PC-9 (cell line): ENCODE results near the gene TAF4B. TPM values are rescaled to one million over a fixed set of nuclear protein-coding genes. Genes with fewer than 3 reads are reported as not detected.

Experiments
- BruUV-seq: library from RNA; stranded (reverse); fragments of 400-500 nt; replicated peaks from 2 replicates; lab custom pipeline; 2021; lab: Mats Ljungman, UMichigan
- CTCF ChIA-PET: fragments of 300-600 bp; sonication (Branson Sonifier 250); formaldehyde crosslinking; loops from one replicate; lab custom pipeline; 2022; ENCODE audit warnings: antibody characterized with exemption; lab: Charles Lee
- POLR2A ChIA-PET: fragments of 300-600 bp; sonication (Branson Sonifier 250); formaldehyde crosslinking; loops from one replicate; lab custom pipeline; 2022; ENCODE audit warnings: antibody characterized with exemption; ENCODE audit not compliant: unreplicated experiment; lab: Charles Lee
- DNase-seq, 2 experiments: peaks; one replicate each; pipeline versions ENCODE4 v3.0.0 to v3.0.0-alpha.2; 2015 to 2022; ENCODE audit warnings: mixed read lengths in 1 of 2
- H2AFZ ChIP-seq: fragments of 200-600 bp; sonication (generic); 2 replicates; pipeline ENCODE4 v1.8.1; 2017; ENCODE audit warnings: antibody characterized with exemption
- H3F3A ChIP-seq: fragments of 200-600 bp; sonication (generic); 2 replicates; pipeline ENCODE4 v1.8.1; 2017; ENCODE audit warnings: antibody characterized with exemption, mild to moderate bottlenecking, low read depth; ENCODE audit not compliant: insufficient read depth
- H3K27ac ChIP-seq: fragments of 200-600 bp; sonication (generic); 2 replicates; pipeline ENCODE4 v1.6.1; 2016; ENCODE audit warnings: mixed run types
- H3K27me3 ChIP-seq: fragments of 200-600 bp; sonication (generic); 2 replicates; pipeline ENCODE4 v1.6.1; 2016; ENCODE audit warnings: low read depth, mixed run types; ENCODE audit not compliant: insufficient read depth
- H3K36me3 ChIP-seq: fragments of 200-600 bp; sonication (generic); 2 replicates; pipeline ENCODE4 v1.6.1; 2016; ENCODE audit warnings: low read depth, mixed run types
- H3K4me1 ChIP-seq: fragments of 200-600 bp; sonication (generic); replicated peaks from 2 replicates; pipeline ENCODE4 v1.6.1; 2016; ENCODE audit warnings: mixed run types; ENCODE audit not compliant: insufficient read depth
- H3K4me2 ChIP-seq: fragments of 200-600 bp; sonication (generic); 2 replicates; pipeline ENCODE4 v1.6.1; 2017; ENCODE audit warnings: mixed run types
- H3K4me3 ChIP-seq: fragments of 200-600 bp; sonication (generic); 2 replicates; pipeline ENCODE4 v1.6.1; 2016; ENCODE audit warnings: mixed run types
- H3K79me2 ChIP-seq: fragments of 200-600 bp; sonication (generic); 2 replicates; pipeline ENCODE4 v1.6.1; 2017; ENCODE audit warnings: low read depth, mixed run types
- H3K9me2 ChIP-seq: fragments of 200-600 bp; sonication (generic); 2 replicates; pipeline ENCODE4 v1.8.1; 2017; ENCODE audit warnings: mild to moderate bottlenecking; ENCODE audit not compliant: insufficient read depth
- H3K9me3 ChIP-seq: fragments of 200-600 bp; sonication (generic); 2 replicates; pipeline ENCODE4 v1.8.1; 2016; ENCODE audit warnings: low read depth; ENCODE audit not compliant: insufficient read depth
- H4K20me1 ChIP-seq: fragments of 200-600 bp; sonication (generic); 2 replicates; pipeline ENCODE4 v1.8.1; 2017; ENCODE audit not compliant: insufficient read depth
- EZH2 ChIP-seq: fragments of 200-600 bp; sonication (generic); IDR thresholded peaks from 2 replicates; pipeline ENCODE4 v1.8.0; 2017; ENCODE audit warnings: antibody characterized with exemption, low read depth
- intact Hi-C: fragments of 100-400 bp; cut with micrococcal nuclease; formaldehyde crosslinking; loops from one replicate; pipeline ENCODE4 v1.10.0; 2022; ENCODE audit not compliant: unreplicated experiment
- total RNA-seq: library from RNA; stranded (reverse); gene quantifications from 2 replicates; pipeline ENCODE4 v1.2.3, GENCODE V29; 2021
- TF ChIP-seq, protein P1 (sequence below): fragments of 200-600 bp; sonication (generic); conservative IDR thresholded peaks from 2 replicates; pipeline ENCODE4 v1.6.1; 2017; ENCODE audit warnings: mixed run types, antibody characterized with exemption, mild to moderate bottlenecking, moderate library complexity

Gene TAF4B
- total RNA-seq, 1 experiment from 2014 or later: 2.8 TPM

DNA sequence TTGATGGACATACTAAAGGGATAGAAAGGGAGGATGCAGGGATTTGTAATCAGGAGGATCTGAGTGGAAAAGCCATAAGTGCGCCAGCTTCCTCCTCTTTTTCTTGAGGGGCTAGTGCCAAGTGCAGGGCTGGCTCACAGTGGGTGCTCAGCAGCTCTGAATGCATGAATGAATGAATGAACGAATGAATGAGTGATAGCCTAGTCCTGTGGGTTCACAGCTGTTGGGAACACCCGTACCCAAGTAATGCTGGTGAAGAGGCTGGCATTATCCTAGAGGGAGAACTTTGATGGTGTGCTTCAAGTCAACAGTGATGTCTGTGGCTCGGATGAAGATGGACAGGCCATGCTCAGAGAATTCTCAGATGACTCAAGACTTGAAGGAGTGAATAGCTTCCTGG lies 213.3 kb downstream of the TAF4B start:
- ChIA-PET CTCF (no interaction called here), POLR2A (no interaction called here)
- H3K27me3 ChIP-seq: no peaks in the 10 kb centered on the region
- intact Hi-C loops: no loop called here
- H3K9me3 ChIP-seq: no peaks in the 10 kb centered on the region; the same call in 1 of the 2 replicates
- no peaks in the 10 kb centered on the region for H3K79me2 ChIP-seq
- no peak overlapping the region for H3K4me3 ChIP-seq
- H3K4me1 ChIP-seq: peaks cover 26% of the 10 kb centered on the region
- TF ChIP-seq, protein P1, sequence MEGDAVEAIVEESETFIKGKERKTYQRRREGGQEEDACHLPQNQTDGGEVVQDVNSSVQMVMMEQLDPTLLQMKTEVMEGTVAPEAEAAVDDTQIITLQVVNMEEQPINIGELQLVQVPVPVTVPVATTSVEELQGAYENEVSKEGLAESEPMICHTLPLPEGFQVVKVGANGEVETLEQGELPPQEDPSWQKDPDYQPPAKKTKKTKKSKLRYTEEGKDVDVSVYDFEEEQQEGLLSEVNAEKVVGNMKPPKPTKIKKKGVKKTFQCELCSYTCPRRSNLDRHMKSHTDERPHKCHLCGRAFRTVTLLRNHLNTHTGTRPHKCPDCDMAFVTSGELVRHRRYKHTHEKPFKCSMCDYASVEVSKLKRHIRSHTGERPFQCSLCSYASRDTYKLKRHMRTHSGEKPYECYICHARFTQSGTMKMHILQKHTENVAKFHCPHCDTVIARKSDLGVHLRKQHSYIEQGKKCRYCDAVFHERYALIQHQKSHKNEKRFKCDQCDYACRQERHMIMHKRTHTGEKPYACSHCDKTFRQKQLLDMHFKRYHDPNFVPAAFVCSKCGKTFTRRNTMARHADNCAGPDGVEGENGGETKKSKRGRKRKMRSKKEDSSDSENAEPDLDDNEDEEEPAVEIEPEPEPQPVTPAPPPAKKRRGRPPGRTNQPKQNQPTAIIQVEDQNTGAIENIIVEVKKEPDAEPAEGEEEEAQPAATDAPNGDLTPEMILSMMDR: no peak
- no peak for TF ChIP-seq EZH2
- H3K36me3 ChIP-seq: no peaks in the 10 kb centered on the region
- H3F3A ChIP-seq: peaks cover 12% of the 10 kb centered on the region; the same call in 1 of the 2 replicates
- H2AFZ ChIP-seq: no peak overlapping the region
- H4K20me1 ChIP-seq: no peaks in the 10 kb centered on the region
- no TSS peak for BruUV-seq
- DNase-seq: no peak
- no peaks in the 10 kb centered on the region for H3K9me2 ChIP-seq
- H3K4me2 ChIP-seq: no peak overlapping the region
- no peak overlapping the region for H3K27ac ChIP-seq

DNA sequence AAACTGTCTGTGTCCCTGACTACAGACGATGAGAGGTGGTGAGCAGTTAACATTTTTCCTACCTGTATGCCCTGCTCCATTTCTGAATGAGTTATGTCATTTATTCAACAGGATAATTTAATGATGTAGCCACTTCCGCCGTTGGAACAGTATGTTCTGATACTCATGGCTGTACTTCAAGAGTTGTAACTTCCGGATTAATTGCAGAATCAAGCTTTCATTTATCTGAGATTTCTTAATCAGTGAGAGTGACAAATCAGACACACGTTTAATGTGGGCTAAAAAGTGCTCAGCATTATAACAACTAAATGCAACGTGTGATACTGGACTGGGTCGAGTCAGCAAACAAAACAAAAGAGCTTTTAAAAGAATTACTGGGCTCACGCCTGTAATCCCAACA lies 214.4 kb downstream of the TAF4B start:
- no TSS peak for BruUV-seq
- intact Hi-C loops: no loop called here
- DNase-seq: no peak

More for the DNA sequence above, 214.4 kb downstream of the TAF4B start:
- H3K27me3 ChIP-seq: no peaks in the 10 kb centered on the region
- H3F3A ChIP-seq: peaks cover 10% of the 10 kb centered on the region; the same call in 1 of the 2 replicates
- no peak overlapping the region for H3K4me2 ChIP-seq
- peaks cover 15% of the 10 kb centered on the region for H3K4me1 ChIP-seq
- no peaks in the 10 kb centered on the region for H3K9me2 ChIP-seq
- H3K9me3 ChIP-seq: no peaks in the 10 kb centered on the region; the same call in 1 of the 2 replicates
- H4K20me1 ChIP-seq: no peaks in the 10 kb centered on the region
- no peaks in the 10 kb centered on the region for H3K36me3 ChIP-seq
- CTCF ChIA-PET: no interaction called here
- POLR2A ChIA-PET: no interaction called here
- TF ChIP-seq, protein P1: no peak
- TF ChIP-seq EZH2: no peak
- H3K79me2 ChIP-seq: no peaks in the 10 kb centered on the region
- no peak overlapping the region for H3K27ac ChIP-seq
- H2AFZ ChIP-seq: no peak overlapping the region
- H3K4me3 ChIP-seq: no peak overlapping the region

Other genes starting within 250 kb of the TAF4B start
- 35.4 and 52.2 TPM in 2 replicates for gene SS18, start 135.8 kb upstream of the TAF4B start, total RNA-seq
- not detected in 2 replicates for gene PSMA8, start 92.6 kb upstream of the TAF4B start, total RNA-seq